ENCODE data around the gene ABCC5.

GRCh38 chr3:183896184-183896583 lies 121.5 kb downstream of the ABCC5 start:
- no peak for TF ChIP-seq GATA2 (IDR thresholded peaks at IDR 0.05; ENCODE audit: low read depth, low read length)
- TF ChIP-seq GATA3 (IDR thresholded peaks at IDR 0.05; ENCODE audit: low read depth, low read length): no peak

Measured in SH-SY5Y (cell line).